Stimulated activated CD8-positive, alpha-beta memory T cell treated with anti-CD3 and anti-CD28 coated beads, Interleukin-12 subunit alpha, Interleukin-12 subunit beta, amount 100 ng/mL, for 4 hours (primary cell): Measurements from ENCODE around the gene COX6B1.
"Not testable (repeated sequence)": the region's sequence is repeated elsewhere in the genome, so short reads cannot be mapped to it uniquely, and the experiment has no call there.

ENCODE experiments used
- DNase-seq: peaks from one replicate; pipeline ENCODE4 v3.0.0-alpha.2; 2020; ENCODE audit warnings: low read depth

COX6B1 gene

DNA sequence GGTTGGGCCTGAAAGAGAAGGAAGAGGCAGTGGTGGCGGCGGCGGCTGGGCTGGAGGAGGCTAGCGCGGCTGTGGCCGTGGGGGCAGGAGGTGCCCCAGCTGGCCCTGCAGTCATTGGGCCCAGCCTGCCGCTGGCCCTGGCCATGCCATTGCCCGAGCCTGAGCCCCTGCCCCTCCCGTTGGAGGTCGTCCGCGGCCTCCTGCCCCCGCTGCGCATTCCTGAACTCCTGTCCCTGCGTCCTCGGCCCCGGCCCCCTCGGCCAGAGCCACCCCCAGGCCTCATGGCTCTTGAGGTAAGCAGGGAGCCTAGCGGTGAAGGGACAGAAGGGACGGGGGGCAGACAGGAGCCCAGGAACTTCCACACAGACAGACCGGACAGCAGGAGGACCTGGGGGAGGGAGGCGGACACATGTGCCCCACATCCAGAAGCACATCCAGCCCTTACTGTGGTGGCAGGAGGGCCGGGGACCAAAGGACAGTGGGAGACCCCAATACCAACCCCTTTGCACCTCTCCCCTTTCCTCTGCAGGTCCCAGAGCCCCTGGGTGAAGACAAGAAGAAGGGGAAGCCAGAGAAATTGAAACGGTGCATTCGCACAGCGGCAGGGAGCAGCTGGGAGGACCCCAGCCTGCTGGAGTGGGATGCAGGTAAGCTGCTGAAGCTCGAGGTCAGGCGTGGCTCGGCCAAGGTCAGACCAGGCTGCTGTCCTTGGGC, 14.2 kb upstream of the COX6B1 start:
- DNase-seq = no peak

DNA sequence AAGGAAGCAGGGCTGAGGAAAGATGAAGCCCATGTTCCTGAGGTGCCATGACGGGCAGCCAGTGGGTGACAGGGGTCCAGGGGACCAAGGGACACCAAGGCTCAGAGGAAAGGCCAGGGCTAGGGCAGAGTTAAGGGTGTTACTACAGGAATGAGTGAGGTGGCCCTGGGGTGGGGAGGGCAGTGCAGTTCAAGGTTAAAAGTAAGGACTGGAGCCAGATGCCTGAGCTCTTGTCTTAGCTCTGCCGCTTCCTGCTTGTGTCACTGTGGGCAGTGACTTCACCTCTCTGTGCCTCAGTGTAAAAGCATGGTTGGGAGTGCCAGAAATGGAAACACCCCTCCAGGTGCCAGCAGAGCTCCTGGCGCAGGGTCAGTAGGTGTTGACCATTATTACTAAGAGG, 11.5 kb upstream of the COX6B1 start:
- DNase-seq = no peak

DNA sequence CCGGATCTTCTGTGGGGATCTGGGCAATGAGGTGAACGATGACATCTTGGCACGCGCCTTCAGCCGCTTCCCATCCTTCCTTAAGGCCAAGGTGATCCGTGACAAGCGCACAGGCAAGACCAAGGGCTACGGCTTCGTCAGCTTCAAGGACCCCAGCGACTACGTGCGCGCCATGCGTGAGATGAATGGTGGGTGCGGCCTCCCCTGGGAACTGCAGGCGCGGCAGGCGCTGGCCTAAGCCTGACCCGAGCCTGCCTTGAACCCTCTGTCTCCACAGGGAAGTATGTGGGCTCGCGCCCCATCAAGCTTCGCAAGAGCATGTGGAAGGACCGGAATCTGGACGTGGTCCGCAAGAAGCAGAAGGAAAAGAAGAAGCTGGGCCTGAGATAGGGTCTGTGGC, 11.0 kb upstream of the COX6B1 start:
- no peak for DNase-seq

GRCh38 chr19:35639321-35639639, 8.8 kb upstream of the COX6B1 start:
- DNase-seq = no peak

- DNase-seq = no peak
Observed at GRCh38 chr19:35639863-35640262, 8.3 kb upstream of the COX6B1 start.

DNA sequence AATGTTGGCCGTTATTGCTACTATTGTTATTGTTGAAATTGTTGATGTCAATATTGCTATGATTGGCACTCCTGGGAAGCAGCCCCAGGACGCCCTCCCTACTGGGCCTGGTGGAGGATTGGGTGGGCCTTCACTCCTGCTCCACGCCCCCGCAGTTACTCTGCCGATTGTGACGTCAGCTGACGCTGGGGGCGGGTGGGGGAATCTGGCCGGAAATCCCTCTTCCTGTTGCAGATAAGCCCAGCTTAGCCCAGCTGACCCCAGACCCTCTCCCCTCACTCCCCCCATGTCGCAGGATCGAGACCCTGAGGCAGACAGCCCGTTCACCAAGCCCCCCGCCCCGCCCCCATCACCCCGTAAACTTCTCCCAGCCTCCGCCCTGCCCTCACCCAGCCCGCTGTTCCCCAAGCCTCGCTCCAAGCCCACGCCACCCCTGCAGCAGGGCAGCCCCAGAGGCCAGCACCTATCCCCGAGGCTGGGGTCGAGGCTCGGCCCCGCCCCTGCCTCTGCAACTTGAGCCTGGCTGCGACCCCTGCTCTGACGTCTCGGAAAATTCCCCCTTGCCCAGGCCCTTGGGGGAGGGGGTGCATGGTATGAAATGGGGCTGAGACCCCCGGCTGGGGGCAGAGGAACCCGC, 6.5 kb upstream of the COX6B1 start, which contains the start of gene ETV2:
Gene ETV2 (plus strand): TSS at position 231 of the 637 bp plus-strand sequence. CDS start 716 bp downstream, outside the sequence.
- peak; percentile 36 for DNase-seq

- DNase-seq = no peak
Observed at GRCh38 chr19:35642312-35642711, 5.8 kb upstream of the COX6B1 start.

DNA sequence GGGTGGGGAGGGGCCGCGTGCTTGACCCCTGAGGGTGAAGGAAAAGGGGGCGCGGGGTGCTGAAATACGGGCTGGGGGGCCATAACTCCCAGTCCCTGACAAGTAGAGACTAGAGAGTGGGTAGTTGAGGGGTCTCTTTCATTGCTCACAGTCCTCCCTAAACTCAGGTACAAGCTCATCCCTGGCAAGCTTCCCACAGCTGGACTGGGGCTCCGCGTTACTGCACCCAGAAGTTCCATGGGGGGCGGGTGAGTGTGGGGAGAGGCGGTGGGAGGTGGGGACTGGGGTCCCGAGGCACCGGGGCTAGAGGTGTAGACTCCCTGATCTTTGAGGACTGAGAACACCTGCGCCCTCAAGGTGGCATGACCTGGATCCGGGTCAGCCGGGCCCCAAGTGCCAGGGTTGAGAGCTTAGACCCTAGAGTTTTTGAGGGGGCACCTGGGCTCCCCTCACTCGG, 5.3 kb upstream of the COX6B1 start:
- no peak for DNase-seq

DNA sequence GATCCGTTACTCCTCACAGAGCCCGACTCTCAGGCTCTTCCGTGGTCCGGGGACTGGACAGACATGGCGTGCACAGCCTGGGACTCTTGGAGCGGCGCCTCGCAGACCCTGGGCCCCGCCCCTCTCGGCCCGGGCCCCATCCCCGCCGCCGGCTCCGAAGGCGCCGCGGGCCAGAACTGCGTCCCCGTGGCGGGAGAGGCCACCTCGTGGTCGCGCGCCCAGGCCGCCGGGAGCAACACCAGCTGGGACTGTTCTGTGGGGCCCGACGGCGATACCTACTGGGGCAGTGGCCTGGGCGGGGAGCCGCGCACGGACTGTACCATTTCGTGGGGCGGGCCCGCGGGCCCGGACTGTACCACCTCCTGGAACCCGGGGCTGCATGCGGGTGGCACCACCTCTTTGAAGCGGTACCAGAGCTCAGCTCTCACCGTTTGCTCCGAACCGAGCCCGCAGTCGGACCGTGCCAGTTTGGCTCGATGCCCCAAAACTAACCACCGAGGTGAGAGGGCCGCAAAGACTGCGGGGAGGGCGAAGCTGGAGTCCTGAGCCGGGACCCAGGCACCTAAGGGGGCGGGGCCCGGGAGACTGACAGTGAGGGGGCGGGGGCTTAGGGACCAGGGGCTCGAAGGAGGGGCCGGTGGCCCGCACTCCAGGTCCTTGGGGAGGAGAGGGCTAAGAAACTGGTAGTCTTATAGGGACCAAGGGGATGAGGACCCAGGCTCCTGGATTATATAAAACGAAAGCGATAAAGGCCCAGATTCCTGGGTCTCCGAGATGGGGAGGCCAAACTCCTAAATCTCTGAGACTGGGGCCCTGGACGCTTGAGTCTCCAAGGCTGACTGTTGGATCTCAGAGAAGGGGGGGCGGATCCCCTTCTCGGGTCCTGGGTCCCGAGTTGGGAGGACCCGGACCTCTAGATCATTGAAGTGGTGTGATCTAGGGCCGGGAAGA, 4.6 kb upstream of the COX6B1 start:
- DNase-seq = peak; percentile 70

- DNase-seq = peak; percentile 84
Observed at GRCh38 chr19:35644206-35644986, 3.7 kb upstream of the COX6B1 start.

GRCh38 chr19:35644987-35645679, 3.0 kb upstream of the COX6B1 start:
- DNase-seq = peak; percentile 55

DNA sequence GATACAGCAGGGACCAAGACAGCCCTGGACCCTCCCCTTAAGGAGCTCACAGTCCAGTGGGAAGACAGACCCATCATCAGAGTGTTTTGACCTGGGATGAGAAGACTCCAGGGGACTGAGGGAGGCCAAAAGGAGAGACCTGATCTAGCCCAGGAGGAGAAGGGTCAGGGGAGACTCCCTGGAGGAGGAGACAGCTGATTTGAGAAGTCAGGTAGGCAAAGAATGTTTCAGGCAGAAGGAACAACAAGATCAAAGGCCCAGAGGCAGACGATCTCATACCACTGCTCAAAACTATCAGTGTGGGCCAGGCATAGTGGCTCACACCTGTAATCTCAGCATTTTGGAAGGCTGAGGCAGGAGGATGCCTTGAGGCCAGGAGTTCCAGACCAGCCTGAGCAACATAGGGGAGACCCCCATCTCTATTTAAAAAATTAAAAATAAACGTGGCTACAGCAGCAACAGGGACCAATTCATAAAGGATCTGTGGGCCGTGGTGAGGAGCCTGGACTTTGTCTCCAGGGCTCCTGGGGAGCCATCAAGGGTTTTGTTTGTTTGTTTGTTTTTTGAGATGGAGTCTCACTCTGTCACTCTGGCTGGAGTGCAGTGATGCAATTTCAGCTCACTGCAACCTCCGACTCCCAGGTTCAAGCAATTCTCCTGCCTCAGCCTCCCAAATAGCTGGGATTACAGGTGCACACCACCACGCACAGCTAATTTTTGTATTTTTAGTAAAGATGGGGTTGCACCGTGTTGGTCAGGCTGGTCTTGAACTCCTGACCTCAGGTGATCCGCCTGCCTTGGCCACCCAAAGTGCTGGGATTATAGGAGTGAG, 2.2 kb upstream of the COX6B1 start:
- no peak for DNase-seq

DNA sequence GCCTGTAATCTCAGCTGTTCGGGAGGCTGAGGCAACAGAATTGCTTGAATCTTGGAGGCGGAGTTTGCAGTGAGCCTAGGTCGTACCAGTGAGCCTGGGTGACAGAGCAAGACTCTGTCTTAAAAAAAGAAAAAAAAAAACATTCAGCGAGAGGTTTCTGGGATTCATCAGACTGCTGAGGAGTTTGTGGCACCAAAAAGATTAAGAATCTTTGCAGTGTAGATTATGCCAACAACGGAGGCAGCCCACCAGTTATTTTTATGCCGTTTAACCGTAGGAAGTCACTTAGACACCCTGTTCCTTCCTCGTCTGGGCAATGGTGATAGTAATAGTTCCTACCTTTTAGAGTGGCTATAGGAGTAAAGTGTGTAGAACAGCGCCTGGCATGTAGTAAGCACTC, 2.5 kb downstream of the COX6B1 start:
- no peak for DNase-seq

DNA sequence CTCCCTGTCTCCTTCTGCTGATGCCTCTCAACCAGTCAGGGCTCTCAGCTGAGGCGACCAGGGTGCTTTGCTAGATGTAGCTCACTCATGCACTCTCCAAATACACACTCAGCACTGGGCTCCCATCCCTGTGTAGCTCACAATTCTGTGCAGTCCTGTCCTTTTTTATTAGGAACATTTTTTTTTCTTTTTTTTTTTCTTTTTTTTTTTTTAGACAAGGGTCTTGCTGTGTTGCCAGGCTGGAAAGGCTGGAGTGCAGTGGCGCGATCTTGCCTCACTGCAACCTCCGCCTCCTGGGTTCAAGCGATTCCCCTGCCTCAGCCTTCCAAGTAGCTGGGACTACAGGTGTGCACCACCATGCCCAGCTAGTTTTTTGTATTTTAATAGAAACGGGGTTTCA, 6.7 kb downstream of the COX6B1 start:
- not testable (repeated sequence) for DNase-seq

DNA sequence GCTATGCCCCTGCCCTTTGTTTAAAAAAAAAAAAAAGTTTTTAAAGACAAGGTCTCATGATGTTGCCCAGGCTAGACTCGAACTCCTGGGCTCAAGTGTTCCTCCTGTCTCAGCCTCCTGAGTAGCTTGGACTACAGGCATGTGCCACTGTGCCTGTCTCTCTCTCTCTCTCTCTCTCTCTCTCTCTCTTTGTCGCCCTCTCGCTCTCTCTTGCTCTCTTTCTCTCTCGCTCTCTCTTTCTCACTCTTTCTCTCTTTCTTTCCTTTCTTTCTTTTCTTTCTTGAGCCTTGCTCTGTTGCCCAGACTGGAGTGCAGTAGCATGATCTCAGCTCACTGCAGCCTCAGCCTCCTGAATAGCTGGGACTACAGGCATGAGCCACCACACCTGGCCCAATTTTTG, 7.5 kb downstream of the COX6B1 start:
- DNase-seq = no peak

GRCh38 chr19:35656700-35657099, 8.6 kb downstream of the COX6B1 start:
- no peak for DNase-seq

DNA sequence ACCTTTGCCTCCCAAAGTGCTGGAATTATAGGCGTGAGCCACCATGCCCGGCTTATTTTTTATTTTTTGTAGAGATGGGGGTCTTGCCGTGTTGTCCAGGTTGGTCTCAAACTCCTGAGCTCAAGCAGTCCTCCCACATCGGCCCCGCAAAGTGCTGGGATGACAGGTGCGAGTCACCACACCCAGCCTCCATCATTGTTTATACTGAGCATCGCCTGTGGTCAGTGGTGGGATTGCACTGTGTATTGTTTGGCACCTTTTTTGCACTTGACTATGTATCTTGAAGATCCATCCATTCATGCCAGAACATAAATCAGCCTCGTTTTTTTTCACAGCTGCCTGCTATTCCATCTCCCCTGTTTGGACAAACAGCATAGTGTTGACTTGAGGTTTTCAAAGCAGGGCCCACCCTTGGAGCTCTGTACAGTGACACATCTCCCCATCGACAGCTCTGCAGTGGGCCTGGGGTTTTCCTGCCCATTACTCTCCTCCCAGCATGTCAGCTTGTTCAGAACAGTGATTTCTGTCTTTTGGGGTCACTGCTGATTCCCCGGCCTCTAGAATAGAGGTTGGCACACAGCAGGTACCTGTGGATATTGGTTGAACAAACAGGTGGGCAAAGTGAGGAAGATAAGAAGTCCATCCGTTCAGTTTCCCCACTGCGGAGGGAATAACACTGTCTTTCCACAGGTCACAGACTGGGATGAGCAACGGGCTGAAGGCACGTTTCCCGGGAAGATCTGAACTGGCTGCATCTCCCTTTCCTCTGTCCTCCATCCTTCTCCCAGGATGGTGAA, 10.0 kb downstream of the COX6B1 start:
- no peak for DNase-seq

DNA sequence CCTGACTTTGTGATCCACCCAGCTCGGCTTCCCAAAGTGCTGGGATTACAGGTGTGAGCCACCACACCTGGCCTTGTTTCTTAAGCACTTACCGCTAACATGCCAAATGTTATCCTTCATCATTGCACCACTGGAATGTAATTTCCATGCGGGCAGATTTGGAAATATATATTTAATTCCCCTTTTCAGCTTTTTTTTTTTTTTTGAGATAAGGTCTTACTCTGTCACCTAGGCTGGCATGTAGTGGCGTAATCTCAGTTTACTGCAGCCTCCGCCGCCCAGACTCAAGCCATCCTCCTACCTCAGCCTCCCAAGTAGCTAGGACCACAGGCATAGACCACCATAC, 13.8 kb downstream of the COX6B1 start:
- DNase-seq = no peak

GRCh38 chr19:35663981-35664380, 15.9 kb downstream of the COX6B1 start:
- DNase-seq = no peak

- DNase-seq = no peak
Observed at GRCh38 chr19:35665157-35665556, 17.0 kb downstream of the COX6B1 start.
